MM.1S (cell line): Measurements from ENCODE around the gene SLC25A34.

ENCODE experiments used
- EZH2 ChIP-seq: fragments of 300-600 bp; sonication (generic); optimal IDR thresholded peaks from 2 replicates; pipeline ENCODE3; 2017; ENCODE audit warnings: low read depth, mild to moderate bottlenecking, antibody characterized with exemption, low read length, mixed read lengths
- TF ChIP-seq, protein P1 (sequence below): fragments of 300-600 bp; sonication (generic); IDR thresholded peaks from 2 replicates; pipeline ENCODE4 v1.5.1; 2016; ENCODE audit warnings: antibody characterized with exemption, low read length, mixed read lengths

GRCh38 chr1:15722411-15722810 is 13.6 kb upstream of the SLC25A34 start:
- TF ChIP-seq, protein P1, sequence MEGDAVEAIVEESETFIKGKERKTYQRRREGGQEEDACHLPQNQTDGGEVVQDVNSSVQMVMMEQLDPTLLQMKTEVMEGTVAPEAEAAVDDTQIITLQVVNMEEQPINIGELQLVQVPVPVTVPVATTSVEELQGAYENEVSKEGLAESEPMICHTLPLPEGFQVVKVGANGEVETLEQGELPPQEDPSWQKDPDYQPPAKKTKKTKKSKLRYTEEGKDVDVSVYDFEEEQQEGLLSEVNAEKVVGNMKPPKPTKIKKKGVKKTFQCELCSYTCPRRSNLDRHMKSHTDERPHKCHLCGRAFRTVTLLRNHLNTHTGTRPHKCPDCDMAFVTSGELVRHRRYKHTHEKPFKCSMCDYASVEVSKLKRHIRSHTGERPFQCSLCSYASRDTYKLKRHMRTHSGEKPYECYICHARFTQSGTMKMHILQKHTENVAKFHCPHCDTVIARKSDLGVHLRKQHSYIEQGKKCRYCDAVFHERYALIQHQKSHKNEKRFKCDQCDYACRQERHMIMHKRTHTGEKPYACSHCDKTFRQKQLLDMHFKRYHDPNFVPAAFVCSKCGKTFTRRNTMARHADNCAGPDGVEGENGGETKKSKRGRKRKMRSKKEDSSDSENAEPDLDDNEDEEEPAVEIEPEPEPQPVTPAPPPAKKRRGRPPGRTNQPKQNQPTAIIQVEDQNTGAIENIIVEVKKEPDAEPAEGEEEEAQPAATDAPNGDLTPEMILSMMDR: no peak
- no peak for TF ChIP-seq EZH2
